Activated CD4-positive, alpha-beta T cell treated with anti-CD3 and anti-CD28 coated beads, Interleukin-2, amount 50 U/mL, for 1 hour (primary cell): ENCODE results near the gene DICER1.

Experiments used
- DNase-seq: peaks from one replicate; pipeline ENCODE4 v3.0.0-alpha.2; 2020

Gene DICER1

DNA sequence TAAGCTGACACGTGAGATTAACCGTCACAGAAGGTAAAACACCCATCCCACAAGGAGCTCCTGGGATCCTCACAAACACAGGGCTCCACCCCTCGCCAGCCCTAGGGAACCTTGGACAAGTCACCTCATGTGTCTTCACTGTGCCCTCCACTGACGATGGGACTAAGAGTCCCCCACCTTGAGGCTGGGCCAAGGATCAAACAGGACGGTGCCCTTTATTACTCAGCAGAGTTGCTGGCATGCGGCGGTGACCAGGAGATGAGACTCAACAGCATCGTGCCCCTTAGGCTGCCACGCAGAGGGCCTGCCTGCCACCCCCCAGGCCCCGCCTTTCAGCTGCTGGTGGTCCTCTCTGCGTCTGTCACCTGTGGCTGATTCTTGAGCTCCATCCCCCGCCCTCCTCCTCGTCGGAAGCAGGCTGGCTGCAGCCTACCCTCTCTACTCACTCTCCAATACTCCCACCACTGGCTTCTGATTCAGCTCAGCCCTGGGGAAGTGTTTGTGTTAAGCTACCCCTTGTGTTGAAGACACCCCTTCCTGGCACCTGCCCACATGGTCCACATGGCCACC is 105.2 kb downstream of the DICER1 start:
- DNase-seq = no peak

DNA sequence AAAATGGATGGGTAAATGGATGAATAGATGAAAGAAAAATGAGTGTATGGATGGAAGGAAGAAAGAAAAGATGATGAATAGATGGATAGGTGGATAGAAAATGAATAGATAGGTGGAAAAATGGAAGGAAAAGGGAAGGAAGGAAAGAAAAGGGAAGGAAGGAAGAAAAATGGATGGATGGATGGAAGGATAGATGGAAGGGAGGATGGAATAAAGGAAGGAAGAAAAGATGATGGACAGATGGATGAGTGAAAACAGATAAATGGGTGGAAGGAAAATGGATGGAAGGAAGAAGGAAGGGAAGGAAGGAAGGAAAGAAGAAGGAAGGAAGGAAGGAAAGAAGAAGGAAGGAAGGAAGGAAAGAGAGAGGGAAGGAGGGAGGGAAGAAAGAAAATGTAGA is 107.4 kb downstream of the DICER1 start:
- no peak for DNase-seq

GRCh38 chr14:95048771-95049312 is 108.5 kb downstream of the DICER1 start:
- DNase-seq = no peak

DNA sequence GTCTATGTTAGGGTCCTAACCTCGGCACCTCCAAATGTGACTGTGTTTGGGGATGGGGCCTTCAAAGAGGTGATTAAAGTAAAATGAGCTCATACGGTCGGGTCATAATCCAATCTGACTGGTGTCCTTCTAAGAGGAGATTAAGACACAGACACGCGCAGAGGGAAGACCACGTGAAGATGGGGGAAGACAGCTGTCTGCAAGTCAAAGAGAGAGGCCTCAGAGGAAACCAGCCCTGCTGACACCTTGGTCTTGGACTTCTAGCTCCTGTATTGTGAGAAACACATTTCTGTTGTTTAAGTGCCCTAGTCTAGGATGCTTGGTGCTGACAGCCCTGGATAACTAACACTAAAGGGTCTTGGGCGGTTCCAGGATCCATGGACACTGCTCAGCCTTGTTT is 109.6 kb downstream of the DICER1 start:
- DNase-seq = no peak

GRCh38 chr14:95046711-95047681 is 110.3 kb downstream of the DICER1 start:
- DNase-seq = no peak

- DNase-seq = no peak
These were observed 111.4 kb downstream of the DICER1 start for GRCh38 chr14:95045836-95046430.

DNA sequence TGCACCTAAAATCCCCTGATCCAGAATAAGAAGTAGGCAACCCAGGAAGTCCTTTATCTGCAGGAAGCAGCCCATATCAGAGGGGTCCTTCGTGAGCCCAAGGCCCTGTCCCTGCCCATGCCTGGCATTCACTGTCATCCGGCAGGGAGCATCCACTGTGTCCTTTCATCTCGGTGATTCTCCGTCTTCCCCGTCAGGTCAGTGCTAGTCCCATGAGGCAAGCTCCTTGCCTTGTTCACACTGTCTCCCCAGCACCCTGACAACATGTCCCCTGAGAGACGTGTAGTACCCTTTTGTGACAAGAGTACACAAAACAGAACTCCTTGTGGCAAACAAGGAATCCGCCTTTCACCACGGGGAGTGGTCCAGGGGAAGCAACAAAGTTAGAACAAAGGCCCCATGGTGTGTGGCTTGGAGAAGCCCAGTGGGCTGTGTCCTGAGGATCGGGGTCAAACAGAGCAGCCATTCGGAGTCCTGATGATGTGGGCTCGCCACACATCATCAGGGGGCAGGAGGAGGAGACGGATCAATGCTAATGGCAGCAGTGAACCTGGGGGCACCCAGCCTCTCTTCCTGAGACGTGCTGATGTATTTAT is 112.1 kb downstream of the DICER1 start:
- DNase-seq = no peak

GRCh38 chr14:95044463-95045105 is 112.7 kb downstream of the DICER1 start:
- no peak for DNase-seq

DNA sequence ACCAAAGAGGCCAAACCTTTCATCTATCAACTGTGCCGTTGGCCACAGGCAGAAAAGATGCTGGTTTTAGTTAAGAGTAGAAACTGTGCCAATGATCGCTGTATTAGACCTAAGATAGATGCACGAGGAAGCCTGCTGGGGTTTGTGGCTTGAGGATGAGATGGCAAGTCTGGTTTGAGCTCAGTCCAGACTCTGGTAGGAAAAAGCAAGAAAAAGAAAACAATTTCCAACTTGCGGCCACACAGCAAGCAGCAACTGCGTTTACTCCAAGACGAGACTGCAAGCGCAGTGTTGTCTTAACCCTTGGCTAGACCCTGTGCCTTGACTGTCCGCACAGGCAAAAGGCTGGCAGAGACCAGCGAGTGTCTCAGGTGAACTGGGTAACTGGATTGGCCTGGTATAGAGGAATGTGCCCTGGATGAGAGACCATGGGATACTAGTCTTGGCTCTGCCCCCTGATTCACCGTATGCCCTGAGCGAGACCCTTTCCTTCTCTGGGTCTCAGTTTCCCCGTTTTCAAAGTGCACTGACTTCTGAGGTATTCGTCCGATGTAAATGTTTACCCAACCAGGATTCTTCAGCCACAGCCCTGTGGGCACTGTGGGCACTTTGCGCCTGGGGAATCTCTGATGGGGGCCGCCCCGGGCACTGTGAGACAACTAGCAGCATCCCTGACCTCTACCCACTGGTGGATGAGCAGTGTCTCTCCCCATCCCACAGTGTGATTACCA is 113.4 kb downstream of the DICER1 start:
- DNase-seq = no peak

DNA sequence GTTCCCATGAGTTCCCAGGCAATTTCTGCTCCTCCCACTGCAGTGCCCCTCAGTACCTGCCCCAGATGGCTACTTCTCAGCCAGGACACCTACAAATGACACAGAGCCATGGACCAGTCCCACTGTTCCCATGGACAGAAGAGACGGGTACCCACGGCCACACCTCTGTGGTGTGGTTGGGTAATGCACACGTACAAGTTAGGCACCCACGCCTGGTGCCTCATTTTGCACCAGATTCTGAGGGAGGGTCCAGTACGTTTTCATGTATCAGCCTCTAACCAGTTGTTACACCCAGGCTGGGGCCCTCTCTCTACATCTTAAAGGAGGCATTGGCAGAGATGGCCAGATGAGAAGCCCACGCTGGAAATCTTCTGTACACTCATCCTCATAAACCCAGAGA is 114.0 kb downstream of the DICER1 start:
- no peak for DNase-seq

DNA sequence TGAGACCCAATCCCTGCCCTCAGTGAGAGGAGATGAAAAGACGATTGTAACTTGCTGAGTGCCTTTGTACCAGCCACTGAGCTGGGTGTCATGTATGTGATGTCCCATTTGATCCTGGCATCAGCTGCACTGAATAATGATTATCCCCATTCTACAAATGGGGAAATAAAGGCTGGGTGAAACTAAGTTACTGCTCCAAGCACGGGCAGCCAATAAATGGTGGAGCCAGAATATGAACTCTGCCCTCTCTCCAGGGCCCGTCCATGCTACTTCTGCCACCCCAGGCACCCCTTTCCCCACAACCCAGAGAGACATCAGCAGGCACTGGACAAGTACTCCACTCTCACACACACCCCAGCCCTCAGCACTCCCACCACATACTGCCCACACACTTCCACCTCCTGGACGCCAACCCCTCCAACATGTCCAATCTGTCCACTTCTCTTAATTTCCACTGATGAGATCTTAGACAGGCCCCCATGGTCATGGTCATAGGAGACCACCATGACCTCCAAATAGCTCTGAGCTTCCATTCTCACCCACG is 115.8 kb downstream of the DICER1 start:
- no peak for DNase-seq

DNA sequence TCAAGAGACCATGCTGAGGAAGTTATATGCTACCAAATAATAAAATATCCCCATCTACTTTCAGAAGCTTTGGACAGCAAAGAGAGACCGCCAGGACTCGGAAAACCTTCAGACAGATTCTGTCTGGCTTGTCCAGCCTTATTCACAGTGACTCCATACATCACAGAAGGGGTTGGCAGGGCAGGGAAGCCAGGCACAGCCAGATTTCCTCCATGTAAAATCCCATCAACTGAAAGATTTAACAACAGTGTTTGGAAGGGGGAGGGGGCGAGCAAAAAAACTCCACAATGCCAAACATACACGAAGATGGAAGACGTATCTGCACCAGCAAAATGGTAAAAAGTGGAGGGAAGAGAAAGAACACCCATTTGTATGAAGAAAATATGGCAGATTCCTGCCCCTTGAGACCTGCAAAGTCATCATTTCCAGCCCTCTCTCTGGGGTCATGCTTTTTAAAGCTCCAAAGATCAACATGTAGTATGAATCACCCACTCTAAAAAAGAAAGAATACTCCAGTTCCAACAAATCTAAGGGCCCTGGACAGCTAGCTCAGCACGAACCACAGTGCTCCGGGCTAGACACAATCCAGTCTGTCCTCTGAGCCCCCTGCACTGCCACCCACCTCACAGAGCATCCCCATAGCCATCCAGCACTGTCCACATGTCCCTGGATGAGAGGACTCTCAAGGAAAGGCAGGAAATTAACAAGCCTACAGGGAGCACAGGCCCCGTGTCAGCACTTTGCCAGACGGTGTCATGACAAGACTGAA is 116.4 kb downstream of the DICER1 start:
- DNase-seq = no peak

GRCh38 chr14:95039993-95040348 is 117.4 kb downstream of the DICER1 start:
- no peak for DNase-seq

DNA sequence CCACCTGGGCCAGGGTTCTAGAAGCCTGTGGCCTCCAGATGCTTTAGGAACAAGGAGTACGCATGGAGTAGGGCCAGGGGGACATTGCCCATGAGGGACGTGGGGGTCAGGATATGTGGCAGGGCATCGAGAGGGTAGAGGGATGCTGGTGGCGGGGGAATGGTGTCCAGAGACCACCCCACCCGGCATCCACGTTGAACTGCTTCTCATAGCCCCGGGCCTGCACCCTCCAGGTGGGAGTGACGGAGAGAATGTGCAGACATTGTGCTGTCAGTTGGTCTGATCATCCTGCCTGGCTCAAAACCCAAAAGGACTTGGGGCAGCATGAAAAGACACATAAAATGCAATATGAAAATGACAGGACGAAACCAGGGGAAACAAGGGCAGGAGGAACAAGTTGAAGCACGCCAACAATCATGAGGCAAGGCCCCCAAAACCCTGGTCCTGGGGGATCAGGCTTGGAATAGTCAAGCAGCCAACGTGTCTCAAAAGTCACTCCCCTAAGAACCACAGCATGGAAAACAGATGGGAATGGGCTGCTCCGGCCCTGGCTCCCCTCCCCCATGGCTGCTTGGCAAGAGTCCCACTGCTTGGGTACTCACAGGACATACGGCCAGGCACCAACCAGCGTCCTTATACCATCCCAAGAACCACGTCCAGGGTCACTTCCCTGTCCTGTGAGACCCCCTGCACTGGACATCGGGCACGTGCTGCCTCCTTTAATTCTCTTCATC is 117.9 kb downstream of the DICER1 start:
- DNase-seq = no peak

DNA sequence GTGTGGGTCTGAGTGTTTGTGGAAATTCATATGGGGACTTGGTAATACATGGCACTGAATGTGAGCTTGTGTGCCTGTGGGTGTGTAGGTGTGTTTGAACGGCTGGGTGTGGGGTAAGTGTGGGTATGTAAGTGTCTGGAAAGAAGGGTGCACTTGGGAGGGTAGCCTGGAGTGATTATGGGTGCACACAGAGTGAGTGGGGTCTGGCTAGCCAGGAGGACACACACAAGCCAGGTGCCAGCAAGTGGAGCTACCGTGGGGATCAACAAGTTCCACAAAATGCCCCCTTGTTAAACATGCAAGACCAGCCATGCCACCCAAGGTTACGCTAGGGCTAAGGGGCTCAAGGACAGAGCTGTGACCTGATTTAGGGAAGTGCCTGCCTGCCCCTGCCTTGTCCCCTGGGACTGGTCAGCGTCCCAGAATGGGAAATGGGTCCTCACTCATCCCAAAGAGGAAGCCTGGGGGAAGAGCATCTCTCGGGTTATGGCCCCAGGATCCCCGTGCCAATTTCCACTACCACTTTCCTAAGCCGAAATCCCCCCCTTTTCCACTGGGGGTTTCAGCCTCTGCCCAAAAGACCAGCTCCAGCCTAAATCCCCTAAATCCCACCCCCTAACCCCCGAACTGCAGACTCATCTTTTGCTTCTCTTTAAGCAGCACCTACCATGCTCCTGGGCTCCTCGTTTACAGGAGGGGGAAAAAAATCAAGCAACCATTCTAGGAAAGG is 118.6 kb downstream of the DICER1 start:
- no peak for DNase-seq

DNA sequence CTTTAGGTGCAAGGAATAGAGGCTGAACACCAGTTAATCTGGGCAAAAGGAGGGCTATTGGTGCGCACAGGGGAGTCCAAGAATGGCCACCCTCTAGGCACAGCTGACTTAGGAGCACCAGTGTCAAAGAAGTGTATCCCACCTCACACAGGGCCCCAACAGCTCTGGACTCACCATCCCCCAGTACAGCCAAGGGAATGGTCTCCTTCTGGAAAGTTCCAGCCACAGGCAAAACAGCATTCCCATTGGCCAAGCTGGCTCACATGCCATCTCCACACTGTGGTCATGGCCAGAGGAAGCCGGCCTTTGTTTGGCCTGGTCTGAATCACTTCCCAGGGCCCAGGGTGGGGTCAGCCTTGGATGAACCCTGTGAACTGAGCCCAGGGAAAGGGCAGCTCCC is 120.1 kb downstream of the DICER1 start:
- DNase-seq = no peak
